IMR-90 (cell line): ENCODE data around the gene NFATC1. TPM values are rescaled to one million over a fixed set of nuclear protein-coding genes. Genes with fewer than 3 reads are reported as not detected.
A peak's percentile ranks its signal among the peaks of the same experiment; 100 is the strongest.

Source experiments
- ATAC-seq: fragments of 200-7000 bp; cut with Tn5 transposase; 2 replicates; pipeline ENCODE4 v1.9.1; 2020; ENCODE audit warnings: low read depth, mild to moderate bottlenecking, moderate library complexity
- BruUV-seq: library from RNA; stranded (reverse); fragments of 400-500 nt; replicated peaks from 2 replicates; lab custom pipeline; 2021; lab: Mats Ljungman, UMichigan
- CTCF ChIA-PET: fragments of 300-600 bp; formaldehyde crosslinking; extraction: SDS; loops from one replicate; lab custom pipeline; 2021; ENCODE audit warnings: antibody characterized with exemption; lab: Yijun Ruan, JAX
- POLR2A ChIA-PET: fragments of 300-600 bp; sonication (Branson Sonifier 250); formaldehyde crosslinking; loops from one replicate; lab custom pipeline; 2022; ENCODE audit warnings: antibody characterized with exemption; ENCODE audit not compliant: unreplicated experiment; lab: Charles Lee
- DNase-seq: peaks from one replicate; pipeline ENCODE4 v3.0.0; 2013
- H2AFZ ChIP-seq: replicated peaks from 2 replicates; pipeline ENCODE3; 2013; ENCODE audit warnings: low read length, mild to moderate bottlenecking; ENCODE audit not compliant: poor library complexity
- H2AK5ac ChIP-seq: 2 replicates; pipeline ENCODE4 v1.6.1; 2013; ENCODE audit warnings: low read depth, low read length, inconsistent platforms
- H2AK9ac ChIP-seq: replicated peaks from 2 replicates; pipeline ENCODE3; 2013; ENCODE audit warnings: mild to moderate bottlenecking, low read depth, low read length, moderate library complexity; ENCODE audit not compliant: poor library complexity
- H2BK120ac ChIP-seq: 2 replicates; pipeline ENCODE4 v1.6.1; 2013; ENCODE audit warnings: low read depth, low read length, inconsistent platforms
- H2BK15ac ChIP-seq: 3 replicates; pipeline ENCODE4 v1.6.1; 2013; ENCODE audit warnings: low read depth, low read length, inconsistent platforms
- H2BK20ac ChIP-seq: 2 replicates; pipeline ENCODE4 v1.6.1; 2013; ENCODE audit warnings: low read depth, mild to moderate bottlenecking, inconsistent platforms, low read length, moderate library complexity
- H2BK5ac ChIP-seq: 2 replicates; pipeline ENCODE4 v1.6.1; 2013; ENCODE audit warnings: mild to moderate bottlenecking, low read depth, low read length, inconsistent platforms; ENCODE audit not compliant: poor library complexity, severe bottlenecking
- H3K14ac ChIP-seq: replicated peaks from 2 replicates; pipeline ENCODE4 v1.6.1; 2013; ENCODE audit warnings: low read depth, low read length, inconsistent platforms
- H3K18ac ChIP-seq: 2 replicates; pipeline ENCODE4 v1.6.1; 2013; ENCODE audit warnings: low read depth, low read length, control low read depth
- H3K23ac ChIP-seq: 2 replicates; pipeline ENCODE4 v1.6.1; 2013; ENCODE audit warnings: low read depth, low read length, inconsistent platforms
- H3K27ac ChIP-seq: 2 replicates; pipeline ENCODE4 v1.5.1; 2013; ENCODE audit warnings: mild to moderate bottlenecking, control low read depth, low read length; ENCODE audit not compliant: insufficient read depth
- H3K27me3 ChIP-seq: 2 replicates; pipeline ENCODE4 v1.6.1; 2013; ENCODE audit warnings: low read length; ENCODE audit not compliant: control insufficient read depth, insufficient read depth
- H3K36me3 ChIP-seq: 2 replicates; pipeline ENCODE4 v1.6.1; 2013; ENCODE audit warnings: low read length, mixed read lengths; ENCODE audit not compliant: control insufficient read depth, insufficient read depth
- H3K4ac ChIP-seq: 2 replicates; pipeline ENCODE4 v1.6.1; 2013; ENCODE audit warnings: low read depth, low read length, inconsistent platforms
- H3K4me1 ChIP-seq: 2 replicates; pipeline ENCODE4 v1.6.1; 2013; ENCODE audit warnings: low read length, mixed read lengths; ENCODE audit not compliant: control insufficient read depth, insufficient read depth
- H3K4me2 ChIP-seq: 2 replicates; pipeline ENCODE4 v1.6.1; 2013; ENCODE audit warnings: low read depth, mild to moderate bottlenecking, control low read depth, low read length, moderate library complexity
- H3K4me3 ChIP-seq: 2 replicates; pipeline ENCODE4 v1.5.1; 2013; ENCODE audit warnings: low read depth, mild to moderate bottlenecking, control low read depth, low read length, moderate library complexity; ENCODE audit not compliant: insufficient read depth
- H3K56ac ChIP-seq: 2 replicates; pipeline ENCODE4 v1.6.1; 2013; ENCODE audit warnings: low read length, inconsistent platforms; ENCODE audit not compliant: insufficient read depth; ENCODE audit errors: extremely low read depth
- H3K79me1 ChIP-seq, 2 experiments: 2 replicates each; pipeline ENCODE4 v1.6.1; 2013; ENCODE audit warnings: low read length in 2 of 2, inconsistent platforms in 1 of 2, low read depth in 1 of 2
- H3K9ac ChIP-seq: 2 replicates; pipeline ENCODE4 v1.6.1; 2013; ENCODE audit warnings: low read depth, low read length, control low read depth
- H3K9me1 ChIP-seq: 2 replicates; pipeline ENCODE4 v1.6.1; 2013; ENCODE audit warnings: low read length, inconsistent platforms; ENCODE audit not compliant: insufficient read depth
- H3K9me3 ChIP-seq: 2 replicates; pipeline ENCODE4 v1.6.1; 2013; ENCODE audit warnings: low read length; ENCODE audit not compliant: control insufficient read depth, insufficient read depth
- H4K20me1 ChIP-seq: 2 replicates; pipeline ENCODE4 v1.6.1; 2013; ENCODE audit warnings: low read length, inconsistent platforms; ENCODE audit not compliant: insufficient read depth
- H4K5ac ChIP-seq: 2 replicates; pipeline ENCODE4 v1.6.1; 2013; ENCODE audit warnings: mild to moderate bottlenecking, low read depth, low read length, control low read depth
- H4K8ac ChIP-seq, 2 experiments: 2 replicates each; pipeline ENCODE4 v1.6.1; 2013; ENCODE audit warnings: low read depth in 2 of 2, low read length in 2 of 2, control low read depth in 1 of 2, inconsistent platforms in 1 of 2
- H4K91ac ChIP-seq: 2 replicates; pipeline ENCODE4 v1.6.1; 2013; ENCODE audit warnings: low read depth, low read length, inconsistent platforms; ENCODE audit not compliant: insufficient read depth
- BHLHE40 ChIP-seq: fragments of 150-350 bp; IDR thresholded peaks from 2 replicates; pipeline ENCODE4 v1.6.1; 2016; ENCODE audit warnings: mild to moderate bottlenecking, low read depth, low read length
- CHD1 ChIP-seq: IDR thresholded peaks from 2 replicates; pipeline ENCODE4 v1.6.1; 2012; ENCODE audit warnings: low read depth, low read length, improper control_type of control experiment
- FOS ChIP-seq: fragments of 150-350 bp; IDR thresholded peaks from 2 replicates; pipeline ENCODE4 v1.6.1; 2016; ENCODE audit warnings: low read depth, low read length
- MAFK ChIP-seq: IDR thresholded peaks from 2 replicates; pipeline ENCODE4 v1.6.1; 2012; ENCODE audit warnings: low read depth, low read length, improper control_type of control experiment
- MAZ ChIP-seq: IDR thresholded peaks from 2 replicates; pipeline ENCODE4 v1.6.1; 2012; ENCODE audit warnings: low read depth, mild to moderate bottlenecking, low read length, improper control_type of control experiment, moderate library complexity, borderline replicate concordance
- MXI1 ChIP-seq: IDR thresholded peaks from 2 replicates; pipeline ENCODE4 v1.6.1; 2012; ENCODE audit warnings: low read depth, mild to moderate bottlenecking, low read length, moderate library complexity, borderline replicate concordance
- NFE2L2 ChIP-seq: fragments of 150-350 bp; IDR thresholded peaks from 2 replicates; pipeline ENCODE4 v1.6.1; 2016; ENCODE audit warnings: low read depth, mild to moderate bottlenecking, low read length
- POLR2A ChIP-seq: IDR thresholded peaks from 2 replicates; pipeline ENCODE4 v1.6.1; 2012; ENCODE audit warnings: mild to moderate bottlenecking, low read depth, low read length
- RFX5 ChIP-seq: IDR thresholded peaks from 2 replicates; pipeline ENCODE4 v1.8.0; 2012; ENCODE audit warnings: low read depth, mild to moderate bottlenecking, low read length, moderate library complexity
- WGBS, 2 experiments: methylation state at CpG; one replicate each; pipeline versions ENCODE4 v1.1.5 to v1.1.7; 2013; ENCODE audit warnings: missing lambda C conversion rate in 2 of 2; ENCODE audit not compliant: insufficient read length in 1 of 2; ENCODE audit errors: extremely low coverage in 2 of 2; 5-methylcytosine and 5-hydroxymethylcytosine counted together
- dilution Hi-C: fragments of 300-500 bp; cut with HindIII; formaldehyde crosslinking; loops from one replicate; pipeline ENCODE4 v1.14.3; 2018; ENCODE audit warnings: low sequenced_read_pairs; ENCODE audit not compliant: unreplicated experiment
- in situ Hi-C: fragments of 300-500 bp; cut with MboI; formaldehyde crosslinking; loops from 3 replicates; pipeline ENCODE4 v1.14.3; 2019; ENCODE audit warnings: low sequenced_read_pairs, inconsistent platforms, mixed read lengths
- intact Hi-C: fragments of 100-400 bp; cut with micrococcal nuclease; formaldehyde crosslinking; loops from 2 replicates; pipeline ENCODE4 v1.10.0; 2022
- polyA plus RNA-seq, 3 experiments: library from polyadenylated mRNA; depleted of rRNA; stranded (reverse); fragments of >200 nt; gene quantifications; 2 replicates each; pipeline ENCODE4 v1.2.3, GENCODE V29; 2012; ENCODE audit warnings: low replicate concordance in 1 of 3
- total RNA-seq: library from RNA; depleted of rRNA; stranded (reverse); fragments of >200 nt; gene quantifications from 2 replicates; pipeline ENCODE4 v1.2.3, GENCODE V29; 2012
- TF ChIP-seq, protein P1 (sequence below): fragments of 150-350 bp; IDR thresholded peaks from 2 replicates; pipeline ENCODE4 v1.6.1; 2016; ENCODE audit warnings: low read depth, mild to moderate bottlenecking, low read length, moderate library complexity, borderline replicate concordance
- TF ChIP-seq, protein P2 (sequence below): fragments of 150-350 bp; IDR thresholded peaks from 2 replicates; pipeline ENCODE4 v1.6.1; 2017; ENCODE audit warnings: mild to moderate bottlenecking, antibody characterized with exemption, low read length, low read depth
- TF ChIP-seq, protein P3 (sequence below): conservative IDR thresholded peaks from 2 replicates; pipeline ENCODE4 v1.5.1; 2012; ENCODE audit warnings: mild to moderate bottlenecking, low read depth, low read length, improper control_type of control experiment

The NFATC1 gene
- total and polyA plus RNA-seq, 2 of the 4 experiments (the other 2 are of a cell fraction): 0.36 to 1.8 TPM

DNA sequence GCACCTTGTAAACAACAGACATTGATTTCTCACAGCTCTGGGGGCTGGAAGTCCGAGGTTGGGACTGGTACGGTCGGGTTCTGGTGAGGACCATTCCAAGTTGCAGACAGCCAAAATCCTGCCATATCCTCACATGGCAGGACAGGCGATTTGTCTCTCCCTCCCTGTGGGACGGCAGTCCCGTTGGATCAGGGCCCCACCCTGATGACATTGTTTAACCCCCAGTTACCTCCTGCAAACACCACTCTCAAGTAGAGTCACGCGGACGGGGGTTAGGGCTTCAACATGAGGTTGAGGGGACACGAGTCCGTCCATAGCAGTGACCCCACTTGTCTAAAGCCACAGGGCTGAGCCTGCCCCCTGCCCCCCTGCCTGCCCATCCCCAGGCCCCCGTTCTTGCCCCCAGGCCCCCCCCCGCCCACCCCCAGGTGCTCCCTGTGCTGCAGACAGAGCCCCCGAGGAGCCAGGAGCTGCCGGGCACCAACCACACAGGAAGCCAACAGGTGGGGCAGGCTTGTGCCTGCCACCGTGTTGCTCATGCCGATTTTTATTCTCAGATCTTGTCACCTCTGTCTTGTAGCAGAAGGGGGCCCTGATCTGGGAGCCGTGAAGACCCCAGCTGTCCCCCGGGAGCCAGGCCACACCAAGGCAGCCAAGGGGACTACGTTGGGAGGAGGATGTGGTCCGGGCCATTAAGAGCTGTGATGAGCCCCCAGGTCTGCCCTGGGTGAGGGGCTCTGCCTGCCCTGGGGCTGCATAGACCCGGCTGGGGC is 82.2 kb downstream of the NFATC1 start:
- Histone ChIP-seq H3K4ac (no peak overlapping the region), H2AK9ac (peak overlapping the region; percentile 55), H3K9me3 (peaks cover 7% of the 10 kb centered on the region; the same call in 1 of the 2 replicates), H2AK5ac (no peak overlapping the region), H3K14ac (no peak overlapping the region), H3K4me2 (no peak overlapping the region), H3K18ac (no peak overlapping the region), H2BK20ac (no peak overlapping the region), H4K20me1 (no peaks in the 10 kb centered on the region), H3K36me3 (no peaks in the 10 kb centered on the region), H2BK15ac (no peak overlapping the region), H2BK5ac (no peak overlapping the region), H4K91ac (no peak overlapping the region), H3K56ac (no peak overlapping the region), H3K4me3 (no peak overlapping the region), H3K9me1 (no peaks in the 10 kb centered on the region), H3K9ac (no peak overlapping the region), H4K8ac (no peak overlapping the region), H3K79me1 (no peaks in the 10 kb centered on the region), H2BK120ac (no peak overlapping the region), H3K27me3 (no peaks in the 10 kb centered on the region), H4K5ac (no peak overlapping the region), H3K27ac (no peak overlapping the region), H3K23ac (no peak overlapping the region), H2AFZ (no peak overlapping the region), H3K4me1 (no peaks in the 10 kb centered on the region)
- no TSS peak for BruUV-seq
- POLR2A ChIA-PET: no interaction called here
- no peak for TF ChIP-seq BHLHE40
- TF ChIP-seq RFX5: no peak
- no peak for TF ChIP-seq FOS
- TF ChIP-seq NFE2L2: no peak
- no peak for TF ChIP-seq MAZ
- TF ChIP-seq MXI1: no peak
- TF ChIP-seq, protein P1, sequence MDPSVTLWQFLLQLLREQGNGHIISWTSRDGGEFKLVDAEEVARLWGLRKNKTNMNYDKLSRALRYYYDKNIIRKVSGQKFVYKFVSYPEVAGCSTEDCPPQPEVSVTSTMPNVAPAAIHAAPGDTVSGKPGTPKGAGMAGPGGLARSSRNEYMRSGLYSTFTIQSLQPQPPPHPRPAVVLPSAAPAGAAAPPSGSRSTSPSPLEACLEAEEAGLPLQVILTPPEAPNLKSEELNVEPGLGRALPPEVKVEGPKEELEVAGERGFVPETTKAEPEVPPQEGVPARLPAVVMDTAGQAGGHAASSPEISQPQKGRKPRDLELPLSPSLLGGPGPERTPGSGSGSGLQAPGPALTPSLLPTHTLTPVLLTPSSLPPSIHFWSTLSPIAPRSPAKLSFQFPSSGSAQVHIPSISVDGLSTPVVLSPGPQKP: no peak
- TF ChIP-seq, protein P2, sequence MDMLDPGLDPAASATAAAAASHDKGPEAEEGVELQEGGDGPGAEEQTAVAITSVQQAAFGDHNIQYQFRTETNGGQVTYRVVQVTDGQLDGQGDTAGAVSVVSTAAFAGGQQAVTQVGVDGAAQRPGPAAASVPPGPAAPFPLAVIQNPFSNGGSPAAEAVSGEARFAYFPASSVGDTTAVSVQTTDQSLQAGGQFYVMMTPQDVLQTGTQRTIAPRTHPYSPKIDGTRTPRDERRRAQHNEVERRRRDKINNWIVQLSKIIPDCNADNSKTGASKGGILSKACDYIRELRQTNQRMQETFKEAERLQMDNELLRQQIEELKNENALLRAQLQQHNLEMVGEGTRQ: no peak
- no peak for TF ChIP-seq POLR2A
- TF ChIP-seq CHD1: no peak
- no peak for TF ChIP-seq MAFK
- TF ChIP-seq, protein P3, sequence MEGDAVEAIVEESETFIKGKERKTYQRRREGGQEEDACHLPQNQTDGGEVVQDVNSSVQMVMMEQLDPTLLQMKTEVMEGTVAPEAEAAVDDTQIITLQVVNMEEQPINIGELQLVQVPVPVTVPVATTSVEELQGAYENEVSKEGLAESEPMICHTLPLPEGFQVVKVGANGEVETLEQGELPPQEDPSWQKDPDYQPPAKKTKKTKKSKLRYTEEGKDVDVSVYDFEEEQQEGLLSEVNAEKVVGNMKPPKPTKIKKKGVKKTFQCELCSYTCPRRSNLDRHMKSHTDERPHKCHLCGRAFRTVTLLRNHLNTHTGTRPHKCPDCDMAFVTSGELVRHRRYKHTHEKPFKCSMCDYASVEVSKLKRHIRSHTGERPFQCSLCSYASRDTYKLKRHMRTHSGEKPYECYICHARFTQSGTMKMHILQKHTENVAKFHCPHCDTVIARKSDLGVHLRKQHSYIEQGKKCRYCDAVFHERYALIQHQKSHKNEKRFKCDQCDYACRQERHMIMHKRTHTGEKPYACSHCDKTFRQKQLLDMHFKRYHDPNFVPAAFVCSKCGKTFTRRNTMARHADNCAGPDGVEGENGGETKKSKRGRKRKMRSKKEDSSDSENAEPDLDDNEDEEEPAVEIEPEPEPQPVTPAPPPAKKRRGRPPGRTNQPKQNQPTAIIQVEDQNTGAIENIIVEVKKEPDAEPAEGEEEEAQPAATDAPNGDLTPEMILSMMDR: no peak
- CTCF ChIA-PET: no interaction called here
- dilution Hi-C loops: no loop called here
- intact Hi-C loops: no loop called here
- DNase-seq: no peak
- in situ Hi-C loops: no loop called here
- 84% methylated on average over 5 of the region's 22 CpGs; no CpG with 5 or more reads in 1 of the 2 experiments for WGBS, 2 experiments
- no peak for ATAC-seq
